Activated CD8-positive, alpha-beta memory T cell treated with anti-CD3 and anti-CD28 coated beads, Interleukin-2, amount 50 U/mL, for 24 hours (primary cell): ENCODE measurements around the gene CBX3.
"Not testable (repeated sequence)": the region's sequence is repeated elsewhere in the genome, so short reads cannot be mapped to it uniquely, and the experiment has no call there.

Source experiments
- DNase-seq: peaks from one replicate; pipeline ENCODE4 v3.0.0-alpha.2; 2020; ENCODE audit errors: extremely low read depth

Gene CBX3

GRCh38 chr7:26188206-26188956 is 13.2 kb upstream of the CBX3 start:
- no peak for DNase-seq

- no peak for DNase-seq
Measured at GRCh38 chr7:26188957-26189541, 12.5 kb upstream of the CBX3 start.

GRCh38 chr7:26189697-26190096 is 11.8 kb upstream of the CBX3 start:
- no peak for DNase-seq

- DNase-seq = no peak
Measured at GRCh38 chr7:26190417-26190869, 11.1 kb upstream of the CBX3 start.

- no peak for DNase-seq
Measured at GRCh38 chr7:26191233-26191973, 10.1 kb upstream of the CBX3 start.

- DNase-seq = no peak
Measured at GRCh38 chr7:26191974-26192479, 9.5 kb upstream of the CBX3 start.

- DNase-seq = no peak
Measured at GRCh38 chr7:26192485-26193087, 9.0 kb upstream of the CBX3 start.

GRCh38 chr7:26193432-26194207 is 7.9 kb upstream of the CBX3 start:
- DNase-seq = no peak

- not testable (repeated sequence) for DNase-seq
Measured at GRCh38 chr7:26194764-26195163, 6.8 kb upstream of the CBX3 start.

- DNase-seq = no peak
Measured at GRCh38 chr7:26195182-26195581, 6.4 kb upstream of the CBX3 start.

- DNase-seq = no peak
Measured at GRCh38 chr7:26195867-26196657, 5.5 kb upstream of the CBX3 start.

GRCh38 chr7:26197153-26198115 is 4.1 kb upstream of the CBX3 start:
- DNase-seq = no peak

- DNase-seq = no peak
Measured at GRCh38 chr7:26198133-26198780, 3.3 kb upstream of the CBX3 start.

- DNase-seq = no peak
Measured at GRCh38 chr7:26198781-26199169, 2.8 kb upstream of the CBX3 start.

- DNase-seq = peak; percentile 30
Measured at GRCh38 chr7:26199301-26200037, 2.1 kb upstream of the CBX3 start.

- peak; percentile 43 for DNase-seq
Measured at GRCh38 chr7:26200038-26200443, 1.5 kb upstream of the CBX3 start.

- DNase-seq = peak; percentile 96
Measured at GRCh38 chr7:26200444-26201246, 900 bp upstream of the CBX3 start, which contains the start of gene HNRNPA2B1. TSS of gene HNRNPA2B1 (minus strand) at chr7:26200746. CDS start at chr7:26200577, 169 bp downstream.
